Fibroblast of mammary gland (primary cell): Measurements from ENCODE around the gene FAHD1.

Experiments used
- DNase-seq: peaks from one replicate; pipeline ENCODE4 v3.0.0-alpha.2; 2010; ENCODE audit warnings: low read depth
- H3K4me3 ChIP-seq: 2 replicates; pipeline ENCODE4 v1.5.1; 2011; ENCODE audit warnings: low read depth, mild to moderate bottlenecking, low read length, moderate library complexity; ENCODE audit not compliant: control insufficient read depth
- TF ChIP-seq, protein P1 (sequence below): conservative IDR thresholded peaks from 2 replicates; pipeline ENCODE4 v1.5.1; 2011; ENCODE audit warnings: low read depth, low read length, inconsistent platforms; ENCODE audit not compliant: control insufficient read depth, insufficient read depth

The FAHD1 gene

DNA sequence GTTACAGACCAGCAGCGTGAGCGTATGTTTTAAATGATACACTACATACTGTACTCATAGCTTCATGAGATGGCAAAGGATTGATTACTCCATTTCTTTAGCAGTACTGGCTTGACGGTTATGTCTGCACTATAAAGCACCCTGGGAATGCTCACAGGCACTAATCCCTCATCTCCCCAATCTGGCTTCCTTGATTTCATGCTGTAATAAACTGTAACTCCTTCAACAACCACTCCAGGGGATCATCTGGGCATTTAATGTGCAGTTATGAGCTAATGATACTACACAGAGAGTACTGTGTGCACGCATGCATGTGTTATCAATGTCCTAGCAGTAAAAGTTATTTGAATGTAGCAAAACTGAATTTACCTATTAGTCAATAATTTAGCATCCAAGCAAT lies 24.8 kb downstream of the FAHD1 start:
- no peak for DNase-seq
- H3K4me3 ChIP-seq, result no peak overlapping the region
- TF ChIP-seq, protein P1, sequence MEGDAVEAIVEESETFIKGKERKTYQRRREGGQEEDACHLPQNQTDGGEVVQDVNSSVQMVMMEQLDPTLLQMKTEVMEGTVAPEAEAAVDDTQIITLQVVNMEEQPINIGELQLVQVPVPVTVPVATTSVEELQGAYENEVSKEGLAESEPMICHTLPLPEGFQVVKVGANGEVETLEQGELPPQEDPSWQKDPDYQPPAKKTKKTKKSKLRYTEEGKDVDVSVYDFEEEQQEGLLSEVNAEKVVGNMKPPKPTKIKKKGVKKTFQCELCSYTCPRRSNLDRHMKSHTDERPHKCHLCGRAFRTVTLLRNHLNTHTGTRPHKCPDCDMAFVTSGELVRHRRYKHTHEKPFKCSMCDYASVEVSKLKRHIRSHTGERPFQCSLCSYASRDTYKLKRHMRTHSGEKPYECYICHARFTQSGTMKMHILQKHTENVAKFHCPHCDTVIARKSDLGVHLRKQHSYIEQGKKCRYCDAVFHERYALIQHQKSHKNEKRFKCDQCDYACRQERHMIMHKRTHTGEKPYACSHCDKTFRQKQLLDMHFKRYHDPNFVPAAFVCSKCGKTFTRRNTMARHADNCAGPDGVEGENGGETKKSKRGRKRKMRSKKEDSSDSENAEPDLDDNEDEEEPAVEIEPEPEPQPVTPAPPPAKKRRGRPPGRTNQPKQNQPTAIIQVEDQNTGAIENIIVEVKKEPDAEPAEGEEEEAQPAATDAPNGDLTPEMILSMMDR, result no peak

DNA sequence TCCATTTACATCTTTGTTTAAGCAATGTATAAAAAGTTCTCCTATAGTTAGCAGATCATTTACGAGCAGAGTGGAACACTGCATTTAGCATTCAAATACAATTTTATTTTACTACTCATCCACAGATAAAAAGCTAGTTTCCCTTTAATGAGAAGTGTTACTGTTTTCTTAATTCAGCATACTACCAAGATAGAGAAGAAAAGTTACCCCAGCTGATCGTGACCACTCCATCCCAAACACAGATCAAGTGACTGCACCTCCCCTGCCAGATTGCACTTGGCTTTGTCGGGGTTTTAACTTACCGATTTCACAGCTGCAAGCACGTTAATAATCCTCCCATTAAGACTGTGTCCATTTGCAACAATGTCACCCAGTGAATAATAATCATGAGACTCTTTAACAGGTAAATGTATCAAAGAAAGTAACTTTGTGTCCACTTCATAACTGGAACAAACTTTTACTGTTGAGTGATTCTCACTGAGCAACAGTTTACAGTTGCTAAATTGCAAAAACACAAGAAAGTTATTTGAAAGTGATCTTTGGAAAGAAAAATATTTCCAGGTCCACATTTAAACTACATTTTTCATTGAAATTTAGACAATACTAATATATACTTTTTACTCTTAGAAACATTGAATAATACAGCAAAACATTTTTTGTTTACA lies 30.6 kb downstream of the FAHD1 start:
- TF ChIP-seq, protein P1, result no peak
- H3K4me3 ChIP-seq, result no peak overlapping the region
- no peak for DNase-seq

DNA sequence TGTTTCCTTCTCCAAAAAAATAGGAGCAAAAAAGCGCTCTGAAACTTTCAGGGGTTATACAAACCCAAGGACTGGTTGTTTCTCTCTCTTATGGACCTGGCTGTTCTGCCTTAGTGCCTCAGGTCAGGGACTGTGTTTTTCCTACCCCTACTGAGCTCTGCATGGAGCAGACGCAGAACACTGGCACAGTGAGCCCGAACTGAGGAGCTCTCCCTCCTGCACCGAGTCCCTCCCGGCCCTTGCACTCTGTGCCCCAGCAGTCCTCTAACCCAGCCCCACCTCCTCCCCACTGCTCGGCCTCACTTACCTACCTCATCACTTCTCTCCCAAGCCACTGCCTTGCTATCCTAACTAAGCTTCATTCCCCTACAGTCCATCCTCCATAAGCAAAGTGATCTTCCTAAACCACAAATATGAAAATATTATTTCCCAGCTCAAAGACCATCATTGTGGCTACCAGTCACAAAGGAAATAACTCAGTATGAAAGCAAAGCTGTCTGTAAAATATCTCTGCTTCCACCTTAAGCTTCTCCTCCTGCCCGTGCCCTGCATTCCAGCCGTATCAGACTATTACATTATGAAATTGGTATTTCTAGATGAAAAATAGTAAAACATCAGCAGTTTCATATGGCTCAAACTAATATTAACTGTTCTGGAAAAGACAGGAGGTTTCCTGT lies 31.3 kb downstream of the FAHD1 start:
- TF ChIP-seq, protein P1, result no peak
- DNase-seq, result no peak
- H3K4me3 ChIP-seq, result no peak overlapping the region

DNA sequence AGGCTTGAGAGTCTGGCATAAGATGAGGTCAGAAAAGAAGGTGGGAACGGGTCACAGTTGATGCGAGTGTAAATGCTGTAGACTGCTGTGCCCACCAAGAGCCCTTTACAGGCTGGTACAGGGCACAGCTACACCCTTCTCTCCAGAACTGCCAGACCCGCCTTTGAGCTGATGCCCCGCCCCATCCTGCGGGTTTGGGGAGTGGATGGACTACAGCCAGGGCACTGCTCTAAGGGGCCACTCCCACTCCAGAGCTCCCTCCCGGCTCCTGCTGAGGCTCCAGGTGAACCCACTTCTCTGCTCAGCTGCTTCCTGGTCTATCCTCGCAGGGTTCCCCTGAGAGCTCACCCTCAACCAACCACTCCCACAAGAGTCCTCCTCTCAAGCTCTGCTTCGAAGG lies 32.6 kb downstream of the FAHD1 start:
- TF ChIP-seq, protein P1, result no peak
- no peak overlapping the region for H3K4me3 ChIP-seq
- DNase-seq, result no peak

DNA sequence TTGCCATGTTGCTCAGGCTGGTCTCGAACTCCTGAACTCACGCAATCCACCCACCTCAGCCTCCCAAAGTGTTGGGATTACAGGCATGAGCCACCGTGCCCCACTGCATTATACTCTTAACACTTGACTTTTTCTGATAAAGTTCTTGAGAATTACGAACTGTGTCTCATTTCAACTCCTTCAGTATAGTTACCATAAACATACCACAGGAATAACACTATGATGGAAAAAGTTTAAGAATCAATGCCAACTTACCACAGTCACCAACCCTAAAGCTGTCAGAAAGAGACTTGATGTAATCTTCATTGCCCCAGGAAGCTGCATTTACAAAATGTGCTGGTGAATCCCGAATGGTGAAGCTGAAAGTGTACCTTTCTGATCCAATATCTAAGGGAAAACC lies 34.7 kb downstream of the FAHD1 start:
- DNase-seq, result no peak
- TF ChIP-seq, protein P1, result no peak
- no peak overlapping the region for H3K4me3 ChIP-seq

DNA sequence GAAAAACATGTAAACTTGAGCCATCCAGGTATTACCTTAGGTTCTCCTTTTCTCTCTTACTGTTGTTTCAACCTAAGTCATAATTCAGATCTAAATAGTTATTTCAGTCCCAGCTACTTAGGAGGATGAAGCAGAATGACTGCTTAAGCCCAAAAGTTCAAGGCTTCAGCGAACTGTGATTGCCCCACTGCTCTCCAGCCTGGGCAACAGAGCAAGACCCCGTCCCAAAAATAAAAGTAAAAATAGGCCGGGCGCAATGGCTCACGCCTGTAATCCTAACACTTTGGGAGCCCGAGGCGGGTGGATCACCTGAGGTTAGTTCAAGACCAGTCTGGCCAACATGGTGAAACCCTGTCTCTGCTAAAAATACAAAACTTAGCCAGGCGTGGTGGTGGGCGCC lies 35.4 kb downstream of the FAHD1 start:
- TF ChIP-seq, protein P1, result no peak

More for the DNA sequence above, 35.4 kb downstream of the FAHD1 start:
- DNase-seq, result no peak
- H3K4me3 ChIP-seq, result no peak overlapping the region
